Choroid plexus epithelial cell (primary cell): ENCODE measurements around the gene NOL4L.
"Not testable (repeated sequence)": the region's sequence is repeated elsewhere in the genome, so short reads cannot be mapped to it uniquely, and the experiment has no call there.

Source experiments
- DNase-seq: peaks from one replicate; pipeline ENCODE4 v3.0.0-alpha.2; 2010; ENCODE audit warnings: low read depth
- H3K4me3 ChIP-seq: 2 replicates; pipeline ENCODE4 v1.5.1; 2011; ENCODE audit warnings: low read depth, mild to moderate bottlenecking, control low read depth, low read length, moderate library complexity
- TF ChIP-seq, protein P1 (sequence below): conservative IDR thresholded peaks from 2 replicates; pipeline ENCODE4 v1.5.1; 2011; ENCODE audit warnings: low read depth, mild to moderate bottlenecking, control low read depth, inconsistent platforms, low read length, moderate library complexity

The NOL4L gene

DNA sequence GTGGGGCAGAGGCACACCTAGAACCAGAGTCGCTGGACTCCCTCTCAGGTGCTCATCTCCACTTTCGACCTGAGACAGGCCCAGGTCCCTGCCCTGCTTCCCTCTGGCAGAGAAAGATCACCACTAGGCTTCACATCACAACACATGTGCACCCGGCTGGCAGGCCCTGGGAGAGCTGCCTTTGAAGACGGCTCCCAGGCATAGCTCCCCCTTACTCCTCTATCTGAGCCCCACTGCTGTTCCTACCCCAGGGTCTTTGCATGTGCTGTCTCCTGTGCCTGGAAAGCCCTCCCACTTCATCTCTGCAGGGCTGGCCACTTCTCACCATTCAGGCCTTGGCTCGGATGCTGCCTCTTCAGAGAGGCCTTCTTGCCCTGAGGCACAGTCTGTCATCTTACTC, 89.2 kb downstream of the NOL4L start:
- no peak for DNase-seq
- TF ChIP-seq, protein P1, sequence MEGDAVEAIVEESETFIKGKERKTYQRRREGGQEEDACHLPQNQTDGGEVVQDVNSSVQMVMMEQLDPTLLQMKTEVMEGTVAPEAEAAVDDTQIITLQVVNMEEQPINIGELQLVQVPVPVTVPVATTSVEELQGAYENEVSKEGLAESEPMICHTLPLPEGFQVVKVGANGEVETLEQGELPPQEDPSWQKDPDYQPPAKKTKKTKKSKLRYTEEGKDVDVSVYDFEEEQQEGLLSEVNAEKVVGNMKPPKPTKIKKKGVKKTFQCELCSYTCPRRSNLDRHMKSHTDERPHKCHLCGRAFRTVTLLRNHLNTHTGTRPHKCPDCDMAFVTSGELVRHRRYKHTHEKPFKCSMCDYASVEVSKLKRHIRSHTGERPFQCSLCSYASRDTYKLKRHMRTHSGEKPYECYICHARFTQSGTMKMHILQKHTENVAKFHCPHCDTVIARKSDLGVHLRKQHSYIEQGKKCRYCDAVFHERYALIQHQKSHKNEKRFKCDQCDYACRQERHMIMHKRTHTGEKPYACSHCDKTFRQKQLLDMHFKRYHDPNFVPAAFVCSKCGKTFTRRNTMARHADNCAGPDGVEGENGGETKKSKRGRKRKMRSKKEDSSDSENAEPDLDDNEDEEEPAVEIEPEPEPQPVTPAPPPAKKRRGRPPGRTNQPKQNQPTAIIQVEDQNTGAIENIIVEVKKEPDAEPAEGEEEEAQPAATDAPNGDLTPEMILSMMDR = no peak
- no peak overlapping the region for H3K4me3 ChIP-seq

DNA sequence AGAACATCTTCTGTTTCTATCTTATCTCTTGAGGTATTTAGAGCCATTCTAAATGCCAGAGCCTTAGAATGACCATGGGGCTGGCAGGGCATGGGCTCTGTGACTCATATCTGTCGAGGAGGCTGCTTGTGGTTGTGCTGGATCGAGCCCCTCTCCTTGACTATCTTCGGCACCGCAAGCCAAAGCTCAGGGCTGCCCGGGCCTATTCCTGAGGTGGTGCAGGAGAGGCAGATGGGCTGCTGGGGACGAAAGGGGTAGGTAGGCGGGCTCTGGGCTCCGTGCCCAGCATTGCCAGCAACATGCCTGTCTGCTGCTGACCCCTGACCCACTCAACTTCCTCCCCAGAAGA, 89.9 kb downstream of the NOL4L start:
- DNase-seq = no peak
- TF ChIP-seq, protein P1 = no peak

DNA sequence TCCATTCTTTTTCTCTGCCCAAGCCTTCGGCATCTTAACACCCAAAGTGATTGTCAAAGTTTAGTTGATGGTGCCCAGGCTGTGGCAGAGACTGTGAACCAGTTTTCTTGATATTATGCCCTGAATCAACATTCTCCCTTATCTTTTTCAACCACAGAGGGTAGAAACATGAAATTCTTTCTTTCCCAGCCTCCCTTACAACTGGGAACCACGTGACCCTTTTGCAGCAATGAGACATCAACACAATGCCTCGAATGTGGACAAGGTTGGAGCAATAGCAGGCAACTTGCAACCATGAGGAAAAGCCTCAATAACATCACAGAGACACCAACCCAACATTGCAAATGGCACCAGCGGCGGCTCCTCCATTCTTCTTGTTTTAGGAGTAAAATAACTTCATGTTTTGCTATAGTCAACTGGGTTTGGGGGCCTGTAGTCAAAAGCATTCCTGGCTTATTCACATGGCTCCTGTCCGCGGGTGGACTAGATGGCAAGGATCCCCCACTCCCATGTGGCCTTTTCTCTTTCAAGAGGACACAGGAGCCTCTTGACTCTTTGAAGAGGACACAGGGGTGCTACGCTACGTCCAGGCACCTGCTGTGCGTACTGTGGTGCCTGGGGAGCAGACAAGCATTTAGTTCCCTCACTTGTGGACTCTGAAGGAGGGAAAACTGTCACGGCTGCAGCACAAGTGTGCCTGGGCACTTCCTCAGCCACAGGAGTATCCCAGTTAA, 90.5 kb downstream of the NOL4L start:
- TF ChIP-seq, protein P1 = no peak
- DNase-seq = no peak

More for the DNA sequence above, 89.9 kb downstream of the NOL4L start:
- H3K4me3 ChIP-seq = no peak overlapping the region

DNA sequence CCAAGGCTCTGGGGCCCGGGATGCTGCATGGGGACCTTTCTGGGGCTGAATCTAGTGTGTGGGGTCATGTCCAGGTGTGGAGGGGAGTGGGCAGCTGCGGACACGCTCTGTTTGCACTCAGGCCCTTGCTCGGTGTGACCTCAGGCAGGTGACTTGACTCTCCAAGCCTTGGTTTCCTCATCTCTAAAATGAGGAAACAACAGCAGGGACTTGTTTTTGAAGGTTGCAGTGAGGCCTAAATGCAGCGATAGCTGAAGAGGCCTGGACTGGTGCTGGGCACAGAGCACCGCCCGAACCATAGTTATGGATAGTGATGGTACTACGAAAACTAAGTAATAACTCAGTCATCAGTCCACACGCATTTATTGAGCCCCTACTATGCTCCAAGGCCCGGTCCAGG, 91.8 kb downstream of the NOL4L start:
- TF ChIP-seq, protein P1 = no peak
- no peak overlapping the region for H3K4me3 ChIP-seq
- no peak for DNase-seq

More for the DNA sequence above, 90.5 kb downstream of the NOL4L start:
- no peak overlapping the region for H3K4me3 ChIP-seq

DNA sequence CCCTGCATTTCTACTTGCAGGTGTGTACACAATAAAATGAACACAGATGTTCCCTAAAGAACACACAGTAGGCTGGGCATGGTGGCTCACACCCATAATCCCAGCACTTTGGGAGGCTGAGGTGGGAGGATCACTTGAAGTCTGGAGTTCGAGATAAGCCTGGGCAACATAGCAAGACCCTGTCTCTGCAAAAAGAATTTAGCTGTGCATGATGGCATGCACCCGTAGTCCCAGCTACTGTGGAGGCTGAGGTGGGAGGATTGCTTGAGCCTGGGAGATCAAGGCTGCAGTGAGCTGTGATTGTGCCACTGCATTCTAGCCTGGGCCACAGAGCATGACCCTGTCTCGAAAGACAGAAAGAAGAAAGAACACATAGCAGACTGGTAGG, 93.4 kb downstream of the NOL4L start:
- H3K4me3 ChIP-seq, DNase-seq: not testable (repeated sequence)

DNA sequence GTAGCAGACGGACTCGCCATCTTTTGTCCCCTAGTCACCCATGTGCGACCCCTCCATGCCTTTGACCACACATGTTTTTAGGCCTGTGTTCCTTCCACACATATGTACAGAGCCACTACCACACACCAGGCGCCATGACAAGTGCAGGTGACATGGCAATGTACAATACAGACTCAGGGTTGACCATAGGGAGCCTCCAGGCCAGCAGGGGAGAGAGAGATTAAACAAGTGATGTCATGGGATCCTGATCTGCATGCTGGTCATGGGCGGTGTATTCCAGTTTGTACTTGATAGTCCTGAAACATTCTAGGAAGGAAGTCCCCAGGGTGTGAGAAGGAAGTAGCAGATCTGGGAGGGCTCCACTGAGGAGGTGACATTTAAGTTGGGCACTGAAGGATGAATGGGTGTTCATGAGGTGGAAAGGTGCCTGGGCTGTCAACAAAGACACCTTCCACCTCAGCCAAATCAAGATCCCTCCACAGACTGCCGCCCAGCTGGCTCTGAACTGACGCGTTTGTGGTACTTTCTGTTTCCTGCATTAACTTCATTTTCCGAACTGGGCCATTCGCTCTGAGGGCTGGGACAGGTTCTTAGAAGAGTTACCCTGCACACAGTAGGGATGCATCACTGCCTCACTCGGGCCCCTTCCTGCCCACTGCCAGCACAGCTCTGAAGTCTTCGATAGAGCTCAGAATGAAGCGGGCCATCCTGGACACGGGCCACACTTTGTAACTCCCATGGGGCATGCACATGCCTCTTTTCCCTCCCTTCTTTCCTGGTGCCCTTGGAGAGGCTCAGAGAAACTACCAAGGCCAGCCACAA, 94.0 kb downstream of the NOL4L start:
- TF ChIP-seq, protein P1 = no peak
- no peak for DNase-seq
- no peak overlapping the region for H3K4me3 ChIP-seq

DNA sequence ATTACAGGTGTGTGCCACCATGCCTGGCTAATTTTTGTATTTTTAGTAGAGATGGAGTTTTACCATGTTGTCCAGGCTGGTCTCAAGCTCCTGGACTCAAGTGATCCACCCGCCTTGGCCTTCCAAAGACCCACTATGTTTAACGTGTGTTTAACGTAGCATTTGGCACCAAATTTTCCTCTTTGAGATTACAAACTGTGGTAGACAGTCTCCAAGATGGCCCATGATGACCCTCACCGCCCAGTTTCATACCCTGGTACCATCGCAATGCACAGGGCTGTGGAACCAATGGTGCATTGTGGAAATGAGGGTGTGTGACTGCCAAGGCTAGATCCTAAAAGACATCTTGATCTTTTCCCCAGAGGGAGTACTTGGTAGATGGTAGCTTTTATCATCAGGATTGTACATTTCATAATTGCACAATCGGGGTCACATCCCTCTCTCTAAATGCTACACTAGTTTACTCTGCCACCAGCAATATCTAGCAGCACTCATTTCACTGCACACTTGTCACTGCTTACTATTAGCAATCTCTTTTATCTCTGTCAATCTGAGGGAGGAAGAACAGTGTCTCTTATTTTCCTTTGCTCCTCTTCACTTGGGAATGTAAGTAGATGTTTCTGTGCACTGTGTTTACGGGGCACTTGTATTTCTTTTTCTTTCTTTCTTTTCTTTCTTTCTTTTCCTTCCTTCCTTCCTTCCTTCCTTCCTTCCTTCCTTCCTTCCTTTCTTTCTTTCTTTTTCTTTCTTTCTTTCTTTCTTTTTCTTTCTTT, 96.9 kb downstream of the NOL4L start:
- TF ChIP-seq, protein P1 = no peak
- no peak for DNase-seq

More for the DNA sequence above, 96.9 kb downstream of the NOL4L start:
- no peak overlapping the region for H3K4me3 ChIP-seq
